ENCODE data around the gene SKIC2. TPM values are rescaled to one million over a fixed set of nuclear protein-coding genes. Genes with fewer than 3 reads are reported as not detected.
"Not testable (repeated sequence)": the region's sequence is repeated elsewhere in the genome, so short reads cannot be mapped to it uniquely, and the experiment has no call there.

SKIC2 gene
- total RNA-seq (2014; rRNA removed; shearing (Covaris generic)), result 60.4 and 72.3 TPM in 2 replicates

DNA sequence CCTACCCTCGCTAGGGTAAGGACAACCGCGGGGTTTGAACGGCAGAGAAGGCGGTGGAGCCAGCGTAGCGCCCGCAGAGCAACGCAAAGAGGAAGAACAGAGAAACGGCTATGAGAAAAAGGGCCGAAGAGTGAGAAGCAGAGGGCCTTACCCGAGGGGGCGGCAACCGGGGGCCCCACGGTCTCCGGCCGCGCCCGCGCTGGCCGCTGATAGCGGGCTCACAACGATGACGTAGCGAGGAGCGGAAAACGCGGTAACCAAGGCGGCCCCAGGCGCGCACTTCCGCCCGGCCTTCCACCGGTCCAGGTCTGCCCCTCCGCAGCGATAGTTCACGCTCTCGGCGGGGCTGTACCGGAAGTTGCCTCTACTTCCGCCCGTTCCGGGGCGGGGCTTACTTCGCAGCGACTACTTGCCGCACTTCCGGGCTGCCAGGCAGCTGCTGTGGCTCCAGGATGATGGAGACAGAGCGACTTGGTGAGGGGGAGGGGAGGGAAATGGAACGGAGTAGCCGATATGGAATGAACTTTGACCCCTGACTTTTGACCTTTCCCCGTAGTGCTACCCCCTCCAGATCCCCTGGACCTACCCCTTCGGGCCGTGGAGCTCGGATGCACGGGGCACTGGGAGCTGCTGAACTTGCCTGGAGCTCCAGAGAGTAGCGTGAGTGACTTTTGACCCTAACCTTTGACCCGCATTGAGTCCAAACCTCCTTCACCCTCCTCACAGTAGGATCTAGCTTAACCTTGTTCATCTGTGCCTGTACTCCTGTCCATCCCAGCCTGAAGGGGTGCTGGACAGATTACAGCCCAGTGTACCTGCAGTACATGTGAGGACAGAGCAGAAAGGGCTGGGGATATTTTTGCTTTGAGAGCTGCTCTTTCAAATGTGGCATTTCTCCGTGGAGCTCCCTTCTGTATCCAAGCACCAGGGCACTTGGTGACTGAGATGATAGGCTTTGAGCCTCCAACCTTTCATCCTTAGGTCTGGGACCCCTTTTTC is at the start of gene SKIC2, which contains the start of gene NELFE:
TSS of gene SKIC2 (plus strand) at position 435 of the 999 bp plus-strand sequence. CDS start at position 453, 18 bp downstream.
TSS of gene NELFE (minus strand) at position 231 of the 999 bp plus-strand sequence. CDS start 525 bp downstream, outside the sequence.
- peak; percentile 99 for DNase-seq (ENCODE audit: low read depth)

- DNase-seq (ENCODE audit: low read depth), result not testable (repeated sequence)
Measured at GRCh38 chr6:31909298-31909697, 49.7 kb upstream of the SKIC2 start.

- peak; percentile 68 for DNase-seq (ENCODE audit: low read depth)
Measured at GRCh38 chr6:31911826-31912585, 47.0 kb upstream of the SKIC2 start.

GRCh38 chr6:31915351-31915750 is 43.6 kb upstream of the SKIC2 start:
- DNase-seq (ENCODE audit: low read depth), result no peak

DNA sequence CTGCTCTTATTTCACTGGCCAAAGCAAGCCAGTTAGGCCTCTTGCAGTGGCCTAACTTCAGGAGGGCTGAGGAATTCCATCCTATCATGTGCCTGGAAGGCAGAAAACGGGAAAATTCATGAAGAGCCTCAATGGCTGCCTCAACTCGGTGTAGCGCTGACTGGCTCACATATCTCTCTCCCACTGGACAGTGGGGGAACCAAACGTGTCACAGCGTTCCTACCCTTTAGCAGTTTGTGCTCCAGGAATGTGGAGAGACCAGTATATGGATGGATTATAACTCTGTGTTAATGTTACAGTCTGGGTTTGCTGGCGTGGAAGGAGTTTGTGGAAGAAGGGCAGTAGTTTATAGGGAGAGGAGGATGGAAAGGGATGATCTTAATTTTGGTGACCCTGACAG is 43.2 kb upstream of the SKIC2 start:
- no peak for DNase-seq (ENCODE audit: low read depth)

DNA sequence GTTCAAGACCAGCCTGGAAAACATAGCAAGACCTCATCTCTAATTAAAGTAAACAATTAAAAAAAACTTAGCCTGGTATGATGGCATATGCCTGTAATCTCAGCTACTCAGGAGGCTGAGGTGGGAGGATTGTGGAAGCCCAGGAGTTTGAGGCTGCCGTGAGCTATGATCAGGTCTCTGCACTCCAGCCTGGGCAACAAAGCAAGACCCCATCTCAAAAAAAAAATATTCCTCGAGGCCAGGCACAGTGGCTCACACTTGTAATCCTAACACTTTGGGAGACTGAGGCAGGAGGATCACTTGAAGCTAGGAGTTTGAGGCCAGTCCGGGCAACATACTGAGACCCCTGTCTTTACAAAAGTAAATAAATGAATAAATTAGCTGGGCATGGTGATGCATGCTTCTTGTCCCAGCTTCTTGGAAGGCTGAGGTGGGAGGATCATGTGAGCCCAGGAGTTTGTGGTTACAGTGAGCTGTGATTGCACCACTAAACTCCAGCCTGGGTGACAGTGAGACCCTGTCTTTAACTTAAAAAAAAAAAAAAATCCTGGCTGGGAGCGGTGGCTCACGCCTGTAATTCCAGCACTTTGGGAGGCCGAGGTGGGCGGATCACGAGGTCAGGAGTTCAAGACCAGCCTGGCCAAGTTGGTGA is 40.8 kb upstream of the SKIC2 start:
- peak; percentile 37 for DNase-seq (ENCODE audit: low read depth)

GRCh38 chr6:31919624-31920303 is 39.2 kb upstream of the SKIC2 start:
- DNase-seq (ENCODE audit: low read depth), result no peak

- no peak for DNase-seq (ENCODE audit: low read depth)
Measured at GRCh38 chr6:31920811-31921210, 38.2 kb upstream of the SKIC2 start.

DNA sequence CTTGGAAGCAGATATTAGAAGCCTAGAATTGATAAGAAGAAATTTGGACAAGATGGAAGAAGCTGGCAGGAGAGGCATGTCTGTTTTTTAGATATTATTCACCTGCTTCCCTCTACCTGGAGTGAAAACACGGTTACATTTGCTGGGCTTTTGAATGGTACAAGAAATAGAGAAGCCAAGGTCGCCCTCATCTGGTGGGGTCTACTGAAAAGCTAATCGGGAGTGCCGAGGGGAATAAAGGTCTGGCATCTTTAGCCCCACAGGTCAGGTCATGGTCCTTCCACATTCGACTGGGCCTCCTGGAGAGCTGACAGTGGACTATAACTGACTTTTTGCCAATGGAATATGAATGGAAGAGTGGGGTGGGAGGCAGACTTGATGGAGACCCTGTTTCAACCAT is 36.0 kb upstream of the SKIC2 start:
- peak; percentile 30 for DNase-seq (ENCODE audit: low read depth)

DNA sequence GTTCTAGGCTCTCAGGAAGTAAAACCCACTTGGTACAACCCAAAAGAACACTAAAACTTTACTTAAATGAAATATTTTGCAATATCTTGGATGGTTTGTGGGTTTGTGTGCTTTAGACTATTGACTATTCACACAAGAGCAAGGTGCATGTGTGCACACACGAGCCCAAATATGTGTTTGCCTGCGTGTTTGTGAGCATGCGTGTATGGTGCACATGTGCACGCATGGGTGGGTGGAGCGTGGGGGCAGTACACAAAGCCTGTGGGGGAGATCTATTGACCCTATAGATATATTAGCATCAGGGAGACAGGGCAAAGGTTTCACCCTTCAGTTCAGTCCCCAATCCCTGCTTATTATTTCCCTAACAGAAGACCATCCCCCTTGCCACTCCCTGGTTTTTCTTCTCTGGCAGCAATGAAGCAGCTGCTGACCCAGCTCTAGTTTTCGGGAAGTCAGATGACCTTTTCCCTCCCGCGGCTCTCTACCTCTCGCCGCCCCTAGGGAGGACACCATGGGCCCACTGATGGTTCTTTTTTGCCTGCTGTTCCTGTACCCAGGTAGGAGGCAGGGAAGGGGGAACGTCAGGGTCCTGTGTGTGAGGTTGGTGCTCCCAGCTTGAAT is 31.6 kb upstream of the SKIC2 start, which contains the start of gene C2:
TSS of gene C2 (plus strand) at position 476 of the 621 bp plus-strand sequence. CDS start at position 512, 36 bp downstream.
- no peak for DNase-seq (ENCODE audit: low read depth)

DNA sequence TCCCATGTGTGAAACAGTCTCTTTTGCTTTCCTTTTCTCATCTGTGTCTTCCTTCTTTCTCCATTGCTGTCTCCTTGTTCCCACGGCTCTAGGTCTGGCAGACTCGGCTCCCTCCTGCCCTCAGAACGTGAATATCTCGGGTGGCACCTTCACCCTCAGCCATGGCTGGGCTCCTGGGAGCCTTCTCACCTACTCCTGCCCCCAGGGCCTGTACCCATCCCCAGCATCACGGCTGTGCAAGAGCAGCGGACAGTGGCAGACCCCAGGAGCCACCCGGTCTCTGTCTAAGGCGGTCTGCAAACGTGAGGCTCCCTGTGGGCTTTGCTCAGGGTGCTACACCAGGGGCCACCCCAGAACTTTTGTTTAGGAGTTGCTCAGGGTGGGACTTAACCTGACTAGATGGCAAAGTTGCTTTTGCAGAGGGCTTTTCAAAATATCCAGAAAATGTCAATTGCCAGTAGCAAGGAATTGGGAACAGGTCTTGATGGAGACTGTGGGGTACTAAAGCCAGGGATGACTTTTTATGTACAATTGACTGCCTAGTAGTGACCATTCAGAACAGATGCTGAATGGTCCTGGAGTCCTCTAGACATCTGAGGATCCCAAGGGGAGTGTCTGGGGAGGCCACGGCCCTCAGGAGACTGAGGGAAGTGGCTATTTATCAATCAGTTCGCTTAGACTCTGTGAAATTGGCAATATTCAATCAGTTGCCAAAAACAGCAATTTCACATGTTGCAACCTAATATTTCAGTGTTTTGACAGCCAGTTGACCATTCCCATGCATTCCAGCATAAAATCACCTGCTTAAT is 30.9 kb upstream of the SKIC2 start:
- DNase-seq (ENCODE audit: low read depth), result no peak

DNA sequence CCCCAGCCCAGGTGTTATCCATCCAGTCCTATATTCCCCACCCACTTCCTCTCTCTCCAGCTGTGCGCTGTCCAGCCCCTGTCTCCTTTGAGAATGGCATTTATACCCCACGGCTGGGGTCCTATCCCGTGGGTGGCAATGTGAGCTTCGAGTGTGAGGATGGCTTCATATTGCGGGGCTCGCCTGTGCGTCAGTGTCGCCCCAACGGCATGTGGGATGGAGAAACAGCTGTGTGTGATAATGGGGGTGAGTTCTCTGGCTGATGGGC is 30.4 kb upstream of the SKIC2 start:
- no peak for DNase-seq (ENCODE audit: low read depth)

DNA sequence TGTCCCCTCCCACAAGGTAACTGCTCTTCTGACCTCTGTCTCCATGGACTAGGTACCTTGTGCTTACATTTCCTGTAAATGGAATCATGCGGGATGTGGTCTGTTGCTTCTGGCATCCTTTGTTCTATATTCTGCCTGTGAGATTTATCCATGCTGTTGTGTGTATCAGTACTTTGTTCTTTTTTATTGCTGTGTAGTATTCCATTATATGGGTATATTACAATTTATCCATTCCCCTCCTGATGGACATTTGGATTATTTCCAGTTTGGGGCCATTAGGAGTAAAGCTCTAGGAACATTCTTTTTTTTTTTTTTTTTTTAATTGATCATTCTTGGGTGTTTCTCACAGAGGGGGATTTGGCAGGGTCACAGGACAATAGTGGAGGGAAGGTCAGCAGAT is 28.0 kb upstream of the SKIC2 start:
- no peak for DNase-seq (ENCODE audit: low read depth)

GRCh38 chr6:31932137-31932536 is 26.8 kb upstream of the SKIC2 start:
- not testable (repeated sequence) for DNase-seq (ENCODE audit: low read depth)

DNA sequence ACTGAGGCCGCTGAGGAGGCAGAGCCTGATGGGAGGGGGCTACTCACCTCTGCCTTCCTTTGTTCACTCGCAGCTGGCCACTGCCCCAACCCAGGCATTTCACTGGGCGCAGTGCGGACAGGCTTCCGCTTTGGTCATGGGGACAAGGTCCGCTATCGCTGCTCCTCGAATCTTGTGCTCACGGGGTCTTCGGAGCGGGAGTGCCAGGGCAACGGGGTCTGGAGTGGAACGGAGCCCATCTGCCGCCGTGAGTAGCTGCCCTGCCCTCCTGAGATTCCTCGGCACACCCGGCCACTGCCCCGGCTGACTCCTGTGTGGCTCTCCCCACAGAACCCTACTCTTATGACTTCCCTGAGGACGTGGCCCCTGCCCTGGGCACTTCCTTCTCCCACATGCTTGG is 25.4 kb upstream of the SKIC2 start:
- DNase-seq (ENCODE audit: low read depth), result no peak

- no peak for DNase-seq (ENCODE audit: low read depth)
Measured at GRCh38 chr6:31935021-31935420, 24.0 kb upstream of the SKIC2 start.

- DNase-seq (ENCODE audit: low read depth), result no peak
Measured at GRCh38 chr6:31935823-31936222, 23.2 kb upstream of the SKIC2 start.

GRCh38 chr6:31940256-31940664 is 18.7 kb upstream of the SKIC2 start:
- DNase-seq (ENCODE audit: low read depth), result peak; percentile 67

DNA sequence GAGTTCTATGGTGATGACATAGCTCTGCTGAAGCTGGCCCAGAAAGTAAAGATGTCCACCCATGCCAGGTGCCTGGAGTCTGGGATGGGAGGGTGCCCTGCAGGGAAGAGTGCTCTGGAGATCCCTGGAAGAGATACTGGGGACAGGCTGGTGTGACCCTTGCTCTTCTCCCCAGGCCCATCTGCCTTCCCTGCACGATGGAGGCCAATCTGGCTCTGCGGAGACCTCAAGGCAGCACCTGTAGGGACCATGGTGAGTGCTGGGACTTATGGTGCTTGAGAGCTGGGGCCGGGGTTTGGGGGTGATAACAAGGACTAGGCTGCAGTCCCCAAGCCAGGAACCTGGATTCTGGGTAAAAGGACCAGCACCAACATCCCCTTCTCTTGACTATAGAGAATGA is 15.2 kb upstream of the SKIC2 start:
- DNase-seq (ENCODE audit: low read depth), result no peak

- DNase-seq (ENCODE audit: low read depth), result no peak
Measured at GRCh38 chr6:31945154-31945506, 13.8 kb upstream of the SKIC2 start.

Data from M059J (cell line).